Brain microvascular endothelial cell (primary cell): ENCODE data around the gene CHMP3.
"Not testable (repeated sequence)": the region's sequence is repeated elsewhere in the genome, so short reads cannot be mapped to it uniquely, and the experiment has no call there.

ENCODE experiments used
- DNase-seq: peaks from one replicate; pipeline ENCODE4 v3.0.0-alpha.2; 2020
- H3K27ac ChIP-seq: fragments of 250-450 bp; sonication (Bioruptor Pico); 2 replicates; pipeline ENCODE4 v1.5.1; 2020; ENCODE audit warnings: mild to moderate bottlenecking, moderate library complexity
- H3K27me3 ChIP-seq: fragments of 250-450 bp; sonication (Bioruptor Pico); replicated peaks from 2 replicates; pipeline ENCODE4 v1.5.1; 2020; ENCODE audit warnings: mild to moderate bottlenecking
- H3K36me3 ChIP-seq: fragments of 250-450 bp; sonication (Bioruptor Pico); replicated peaks from 2 replicates; pipeline ENCODE4 v1.5.1; 2020; ENCODE audit warnings: mild to moderate bottlenecking
- H3K4me3 ChIP-seq: 2 replicates; pipeline ENCODE4 v1.5.1; 2011; ENCODE audit warnings: low read depth, mild to moderate bottlenecking, control low read depth, low read length, moderate library complexity
- in situ Hi-C: cut with HindIII; loops from 2 replicates; pipeline ENCODE4 v1.10.0; 2017; ENCODE audit warnings: low sequenced_read_pairs, low pct_ligation_motif_present
- TF ChIP-seq, protein P1 (sequence below): IDR thresholded peaks from 2 replicates; pipeline ENCODE4 v1.5.1; 2011; ENCODE audit warnings: low read depth, mild to moderate bottlenecking, moderate library complexity, low read length, control low read depth, inconsistent platforms; ENCODE audit errors: missing control alignments

The CHMP3 gene

DNA sequence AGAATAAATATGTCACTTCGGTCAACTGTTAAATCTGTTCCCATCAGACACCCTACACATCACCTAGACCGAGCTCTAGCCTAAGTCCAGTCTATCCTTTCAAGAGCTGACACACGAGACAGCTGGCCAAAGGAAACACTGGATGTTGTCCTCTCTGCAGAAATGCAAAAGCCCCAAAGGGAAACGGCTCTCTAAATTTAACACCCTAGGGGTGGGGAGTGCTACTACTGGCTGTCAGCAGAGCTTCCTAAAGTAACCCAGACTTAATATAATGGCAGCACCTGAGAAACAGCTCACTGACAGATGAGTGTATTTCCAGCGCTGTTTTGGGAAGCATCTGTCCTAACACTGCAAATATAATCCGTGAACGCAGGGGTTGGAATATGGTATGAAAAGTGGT lies 55.6 kb downstream of the CHMP3 start:
- TF ChIP-seq, protein P1, sequence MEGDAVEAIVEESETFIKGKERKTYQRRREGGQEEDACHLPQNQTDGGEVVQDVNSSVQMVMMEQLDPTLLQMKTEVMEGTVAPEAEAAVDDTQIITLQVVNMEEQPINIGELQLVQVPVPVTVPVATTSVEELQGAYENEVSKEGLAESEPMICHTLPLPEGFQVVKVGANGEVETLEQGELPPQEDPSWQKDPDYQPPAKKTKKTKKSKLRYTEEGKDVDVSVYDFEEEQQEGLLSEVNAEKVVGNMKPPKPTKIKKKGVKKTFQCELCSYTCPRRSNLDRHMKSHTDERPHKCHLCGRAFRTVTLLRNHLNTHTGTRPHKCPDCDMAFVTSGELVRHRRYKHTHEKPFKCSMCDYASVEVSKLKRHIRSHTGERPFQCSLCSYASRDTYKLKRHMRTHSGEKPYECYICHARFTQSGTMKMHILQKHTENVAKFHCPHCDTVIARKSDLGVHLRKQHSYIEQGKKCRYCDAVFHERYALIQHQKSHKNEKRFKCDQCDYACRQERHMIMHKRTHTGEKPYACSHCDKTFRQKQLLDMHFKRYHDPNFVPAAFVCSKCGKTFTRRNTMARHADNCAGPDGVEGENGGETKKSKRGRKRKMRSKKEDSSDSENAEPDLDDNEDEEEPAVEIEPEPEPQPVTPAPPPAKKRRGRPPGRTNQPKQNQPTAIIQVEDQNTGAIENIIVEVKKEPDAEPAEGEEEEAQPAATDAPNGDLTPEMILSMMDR = no peak
- Histone ChIP-seq H3K4me3 (no peak overlapping the region), H3K36me3 (peaks cover 9% of the 10 kb centered on the region), H3K27ac (no peak overlapping the region), H3K27me3 (no peaks in the 10 kb centered on the region)
- DNase-seq = no peak
- in situ Hi-C loops = no loop called here

DNA sequence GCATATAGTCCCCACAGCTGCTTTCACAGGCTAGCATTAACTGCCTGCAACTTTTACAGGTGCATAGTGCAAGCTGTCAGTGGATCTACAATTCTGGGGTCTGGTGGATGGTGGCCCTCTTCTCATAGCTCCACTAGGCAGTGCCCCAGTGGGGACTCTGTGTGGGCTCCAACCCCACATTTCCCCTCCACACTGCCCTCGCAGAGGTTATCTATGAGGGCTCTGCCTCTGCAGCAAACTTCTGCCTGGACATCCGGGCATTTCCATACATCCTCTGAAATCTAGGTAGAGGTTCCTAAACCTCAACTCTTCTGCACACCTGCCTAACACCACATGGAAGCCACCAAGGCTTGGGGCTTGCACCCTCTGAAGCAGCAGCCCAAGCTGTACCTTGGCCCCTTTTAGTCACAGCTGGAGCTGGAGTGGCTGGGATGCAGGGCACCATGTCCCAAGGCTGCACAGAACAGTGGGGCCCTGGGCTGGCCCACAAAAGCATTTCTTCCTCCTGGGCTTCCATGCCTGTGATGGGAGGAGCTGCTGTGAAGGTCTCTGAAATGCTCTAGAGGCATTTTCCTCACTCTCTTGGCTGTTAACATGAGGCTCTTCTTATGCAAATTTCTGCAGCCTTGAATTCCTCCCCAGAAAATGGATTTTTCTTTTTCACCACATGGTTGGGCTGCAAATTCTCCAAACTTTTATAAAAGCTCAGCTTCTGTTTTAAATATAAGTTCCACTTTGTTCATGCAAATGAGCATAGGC lies 62.7 kb downstream of the CHMP3 start:
- no peak overlapping the region for H3K4me3 ChIP-seq
- no peaks in the 10 kb centered on the region for H3K27me3 ChIP-seq
- H3K36me3 ChIP-seq = peaks cover 34% of the 10 kb centered on the region
- no peak overlapping the region for H3K27ac ChIP-seq
- no peak for DNase-seq
- TF ChIP-seq, protein P1 = no peak
- in situ Hi-C loops = no loop called here

DNA sequence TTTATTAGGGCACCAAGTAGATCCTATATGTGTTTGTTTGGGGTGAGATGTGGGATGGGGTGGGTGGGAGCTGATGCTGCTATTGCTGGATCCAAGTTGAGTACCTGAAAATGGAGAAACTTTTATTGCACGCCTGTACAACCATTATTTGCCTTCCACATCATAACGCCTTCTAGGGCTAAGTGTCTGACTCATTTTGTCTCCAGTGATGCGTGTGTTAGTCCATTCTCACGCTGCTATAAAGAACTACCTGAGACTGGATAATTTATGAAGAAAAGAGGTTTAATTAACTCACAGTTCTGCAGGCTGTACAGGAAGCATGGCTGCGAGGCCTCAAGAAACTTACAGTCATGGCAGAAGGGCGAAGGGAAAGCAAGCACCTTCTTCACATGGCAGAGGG lies 63.9 kb downstream of the CHMP3 start:
- in situ Hi-C loops = no loop called here
- no peak overlapping the region for H3K27ac ChIP-seq
- no peak overlapping the region for H3K4me3 ChIP-seq
- no peak for DNase-seq
- peaks cover 36% of the 10 kb centered on the region for H3K36me3 ChIP-seq
- TF ChIP-seq, protein P1 = no peak
- no peaks in the 10 kb centered on the region for H3K27me3 ChIP-seq

DNA sequence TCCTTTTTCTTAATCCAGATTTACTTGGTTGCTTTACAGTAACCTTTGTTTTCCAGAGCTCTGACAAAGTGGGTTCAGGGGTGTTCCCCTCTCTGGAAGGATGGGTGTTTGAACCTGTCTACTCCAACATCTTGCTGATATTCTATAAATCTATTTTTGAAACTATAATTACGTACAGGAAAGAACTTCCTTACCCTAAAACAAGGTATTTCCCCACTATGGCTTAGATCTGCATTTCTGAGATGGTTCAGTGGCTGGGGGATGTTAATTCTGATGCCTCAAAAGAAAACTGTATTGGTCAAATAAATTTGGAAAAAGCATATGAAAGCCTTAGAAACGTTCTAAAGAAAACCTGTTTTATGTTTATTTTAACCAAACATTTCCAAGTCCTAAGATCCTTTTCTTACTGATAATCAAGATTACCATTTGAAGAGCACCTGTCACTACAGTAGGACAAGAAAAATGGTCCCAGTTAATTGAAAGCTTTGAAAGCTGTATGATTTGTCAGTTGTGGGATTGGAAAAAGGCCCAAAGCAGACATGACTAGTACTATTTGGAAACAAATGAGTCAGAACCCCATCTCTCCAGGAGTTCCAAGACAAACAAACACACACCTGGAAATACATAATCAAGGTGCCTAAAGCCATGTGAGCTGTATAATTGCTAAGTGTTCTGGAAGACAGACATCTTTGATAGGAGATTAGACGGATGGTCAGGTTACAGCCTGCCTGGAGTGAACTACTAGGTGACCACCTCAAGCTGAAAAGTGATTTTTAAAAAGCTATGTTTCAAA lies 64.6 kb downstream of the CHMP3 start:
- TF ChIP-seq, protein P1 = no peak
- in situ Hi-C loops = no loop called here
- peaks cover 36% of the 10 kb centered on the region for H3K36me3 ChIP-seq

DNA sequence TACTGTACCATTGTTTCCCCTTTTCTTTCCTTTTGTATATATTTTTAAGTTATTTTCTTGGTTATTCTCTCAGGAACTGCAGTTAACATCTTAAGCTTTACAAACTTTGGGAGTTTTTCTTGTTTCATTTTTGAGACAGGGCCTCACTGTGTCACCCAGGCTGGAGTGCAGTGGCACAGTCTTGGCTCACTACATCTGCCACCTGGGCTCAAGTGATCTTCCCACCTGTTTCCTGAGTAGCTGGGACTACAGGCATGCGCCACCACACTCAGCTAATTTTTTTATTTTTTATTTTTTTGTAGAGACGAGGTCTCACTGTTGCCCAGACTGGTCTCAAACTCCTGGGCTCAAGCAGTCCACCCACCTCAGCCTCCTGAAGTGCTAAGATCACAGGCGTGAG lies 66.9 kb downstream of the CHMP3 start:
- in situ Hi-C loops = not testable (repeated sequence)
- peaks cover 47% of the 10 kb centered on the region for H3K36me3 ChIP-seq

More for the DNA sequence above, 64.6 kb downstream of the CHMP3 start:
- Histone ChIP-seq H3K27me3 (no peaks in the 10 kb centered on the region), H3K27ac (no peak overlapping the region), H3K4me3 (no peak overlapping the region)
- DNase-seq = no peak

DNA sequence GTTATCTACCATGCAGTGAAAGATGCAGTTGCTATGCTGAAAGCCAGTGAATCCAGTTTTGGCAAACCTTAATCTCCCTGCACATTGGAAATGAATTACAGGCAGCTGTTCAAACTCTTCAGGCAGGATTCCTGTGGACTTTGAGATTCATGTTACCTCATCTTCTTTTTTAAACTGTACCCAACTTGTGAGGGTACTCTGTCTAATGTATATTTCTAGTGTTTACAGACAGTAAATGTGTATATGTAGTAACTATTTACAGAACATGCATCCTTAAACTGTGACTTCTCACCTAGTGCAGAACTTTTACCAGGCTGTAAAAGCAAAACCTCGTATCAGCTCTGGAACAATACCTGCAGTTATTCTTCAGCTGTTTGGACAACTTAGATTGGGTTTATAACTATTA lies 71.2 kb downstream of the CHMP3 start:
- Histone ChIP-seq H3K4me3 (no peak overlapping the region), H3K27me3 (no peaks in the 10 kb centered on the region), H3K36me3 (peaks cover 52% of the 10 kb centered on the region), H3K27ac (no peak overlapping the region)
- no peak for DNase-seq
- TF ChIP-seq, protein P1 = no peak
- in situ Hi-C loops = no loop called here

More for the DNA sequence above, 66.9 kb downstream of the CHMP3 start:
- DNase-seq, H3K27ac ChIP-seq, H3K27me3 ChIP-seq, H3K4me3 ChIP-seq: not testable (repeated sequence)
